ENCODE data around the gene SUCO. TPM values are rescaled to one million over a fixed set of nuclear protein-coding genes. Genes with fewer than 3 reads are reported as not detected.

SUCO gene
- total and polyA plus RNA-seq, 2 of the 4 experiments (the other 2 are of a cell fraction) = 11.4 to 21.5 TPM

GRCh38 chr1:172489847-172490246 lies 43.1 kb upstream of the SUCO start:
- Histone ChIP-seq H3K79me1 (ENCODE audit: low read depth in 1 of 2, low read length in 2 of 2) (no peaks in the 10 kb centered on the region), H4K5ac (ENCODE audit: low read depth, low read length) (no peak overlapping the region), H2AK9ac (replicated peaks; ENCODE audit: low read depth, low read length, poor library complexity) (no peak overlapping the region), H4K20me1 (ENCODE audit: insufficient read depth, low read length) (no peaks in the 10 kb centered on the region), H3K9ac (ENCODE audit: low read depth, low read length) (no peak overlapping the region), H4K91ac (ENCODE audit: insufficient read depth, low read depth, low read length) (no peak overlapping the region), H3K27ac (ENCODE audit: insufficient read depth, low read length) (no peak overlapping the region), H3K4ac (ENCODE audit: low read depth, low read length) (no peak overlapping the region), H3K36me3 (ENCODE audit: control insufficient read depth, insufficient read depth, low read length) (no peaks in the 10 kb centered on the region), H2BK20ac (ENCODE audit: low read depth, low read length) (no peak overlapping the region), H3K9me3 (ENCODE audit: control insufficient read depth, insufficient read depth, low read length) (no peaks in the 10 kb centered on the region), H3K4me1 (ENCODE audit: control insufficient read depth, insufficient read depth, low read length) (no peaks in the 10 kb centered on the region), H3K18ac (ENCODE audit: low read depth, low read length) (no peak overlapping the region), H2AFZ (replicated peaks; ENCODE audit: low read length, poor library complexity) (no peak overlapping the region), H3K4me3 (ENCODE audit: insufficient read depth, low read depth, low read length) (no peak overlapping the region), H2BK5ac (ENCODE audit: low read depth, low read length, poor library complexity, severe bottlenecking) (no peak overlapping the region), H3K4me2 (ENCODE audit: low read depth, low read length) (no peak overlapping the region), H4K8ac (ENCODE audit: low read depth in 2 of 2, low read length in 2 of 2) (no peak overlapping the region), H2AK5ac (ENCODE audit: low read depth, low read length) (no peak overlapping the region), H3K56ac (ENCODE audit: extremely low read depth, insufficient read depth, low read length) (no peak overlapping the region), H3K14ac (replicated peaks; ENCODE audit: low read depth, low read length) (no peak overlapping the region), H2BK120ac (ENCODE audit: low read depth, low read length) (no peak overlapping the region), H3K9me1 (ENCODE audit: insufficient read depth, low read length) (no peaks in the 10 kb centered on the region), H3K27me3 (ENCODE audit: control insufficient read depth, insufficient read depth, low read length) (peaks cover 35% of the 10 kb centered on the region), H3K23ac (ENCODE audit: low read depth, low read length) (no peak overlapping the region), H2BK15ac (ENCODE audit: low read depth, low read length) (no peak overlapping the region)
- dilution Hi-C loops (cut with HindIII; ENCODE audit: low sequenced_read_pairs, unreplicated experiment) (no loop called here), in situ Hi-C loops (cut with MboI; ENCODE audit: low sequenced_read_pairs) (no loop called here), intact Hi-C loops (cut with micrococcal nuclease) (no loop called here)
- TF ChIP-seq USF2 (IDR thresholded peaks at IDR 0.05; ENCODE audit: low read depth, low read length) (no peak), NFE2L2 (IDR thresholded peaks at IDR 0.05; ENCODE audit: low read depth, low read length) (no peak), RFX5 (IDR thresholded peaks at IDR 0.05; ENCODE audit: low read depth, low read length) (no peak), CHD1 (IDR thresholded peaks at IDR 0.05; ENCODE audit: low read depth, low read length) (no peak), BHLHE40 (IDR thresholded peaks at IDR 0.05; ENCODE audit: low read depth, low read length) (no peak), FOS (IDR thresholded peaks at IDR 0.05; ENCODE audit: low read depth, low read length) (no peak), SMC3 (IDR thresholded peaks at IDR 0.05; ENCODE audit: low read depth, low read length) (no peak), MAFK (IDR thresholded peaks at IDR 0.05; ENCODE audit: low read depth, low read length) (no peak), CTCF (conservative IDR thresholded peaks at IDR 0.05; ENCODE audit: low read depth, low read length) (no peak), MAZ (IDR thresholded peaks at IDR 0.05; ENCODE audit: borderline replicate concordance, low read depth, low read length) (no peak), RCOR1 (IDR thresholded peaks at IDR 0.05; ENCODE audit: insufficient replicate concordance, low read length) (no peak), RAD21 (IDR thresholded peaks at IDR 0.05; ENCODE audit: low read length) (no peak), CEBPB (IDR thresholded peaks at IDR 0.05; ENCODE audit: low read depth, low read length) (no peak), POLR2A (IDR thresholded peaks at IDR 0.05; ENCODE audit: low read depth, low read length) (no peak)
- CTCF ChIA-PET = no interaction called here
- POLR2A ChIA-PET (ENCODE audit: unreplicated experiment) = no interaction called here
- no peak for DNase-seq
- ATAC-seq (ENCODE audit: low read depth) = no peak
- no TSS peak for BruUV-seq (replicated peaks)
- WGBS, 2 experiments (ENCODE audit: extremely low coverage in 2 of 2, insufficient read length in 1 of 2) = no CpG with 5 or more reads among the region's 3 CpGs

Measured in IMR-90 (cell line).